Loucy (cell line): ENCODE measurements around the gene CTSA.

Experiments used
- H2AFZ ChIP-seq: fragments of 200-600 bp; sonication (generic); 2 replicates; pipeline ENCODE4 v1.6.0; 2016; ENCODE audit warnings: antibody characterized with exemption, mild to moderate bottlenecking, low read length, moderate library complexity
- H3F3A ChIP-seq: fragments of 200-600 bp; 2 replicates; pipeline ENCODE4 v1.6.0; 2016; ENCODE audit warnings: antibody characterized with exemption, low read depth, mild to moderate bottlenecking
- H3K27me3 ChIP-seq: fragments of 200-600 bp; sonication (generic); 2 replicates; pipeline ENCODE4 v1.6.1; 2014; ENCODE audit warnings: low read length, mild to moderate bottlenecking; ENCODE audit not compliant: insufficient read depth, poor library complexity, severe bottlenecking
- H3K36me3 ChIP-seq: fragments of 200-600 bp; sonication (generic); 2 replicates; pipeline ENCODE4 v1.6.1; 2016; ENCODE audit warnings: low read length; ENCODE audit not compliant: insufficient read depth
- H3K4me1 ChIP-seq: fragments of 200-600 bp; sonication (generic); 2 replicates; pipeline ENCODE4 v1.5.1; 2014; ENCODE audit warnings: low read length, mild to moderate bottlenecking; ENCODE audit not compliant: insufficient read depth, poor library complexity, severe bottlenecking
- H3K4me2 ChIP-seq: fragments of 200-600 bp; sonication (generic); 2 replicates; pipeline ENCODE4 v1.6.0; 2014; ENCODE audit warnings: antibody characterized with exemption, low read length, low read depth, mild to moderate bottlenecking; ENCODE audit not compliant: poor library complexity, severe bottlenecking
- H3K4me3 ChIP-seq: fragments of 200-600 bp; sonication (generic); 2 replicates; pipeline ENCODE4 v1.5.1; 2014; ENCODE audit warnings: low read length, mild to moderate bottlenecking, mixed read lengths; ENCODE audit not compliant: poor library complexity, severe bottlenecking
- H3K79me2 ChIP-seq: fragments of 200-600 bp; sonication (generic); 2 replicates; pipeline ENCODE4 v1.6.1; 2014; ENCODE audit warnings: low read length; ENCODE audit not compliant: insufficient read depth
- H3K9ac ChIP-seq: fragments of 200-600 bp; sonication (generic); 2 replicates; pipeline ENCODE4 v1.6.0; 2014; ENCODE audit warnings: mild to moderate bottlenecking, low read depth, low read length, moderate library complexity; ENCODE audit not compliant: poor library complexity, severe bottlenecking
- H3K9me2 ChIP-seq: fragments of 200-600 bp; sonication (generic); replicated peaks from 2 replicates; pipeline ENCODE4 v1.6.1; 2016; ENCODE audit warnings: low read depth, low read length, mixed read lengths
- H3K9me3 ChIP-seq: fragments of 200-600 bp; sonication (generic); 2 replicates; pipeline ENCODE4 v1.6.1; 2014; ENCODE audit warnings: mild to moderate bottlenecking, antibody characterized with exemption, low read length, low read depth; ENCODE audit not compliant: insufficient read depth
- H4K20me1 ChIP-seq: fragments of 200-600 bp; sonication (generic); 2 replicates; pipeline ENCODE4 v1.6.0; 2014; ENCODE audit warnings: antibody characterized with exemption, low read length, mild to moderate bottlenecking; ENCODE audit not compliant: insufficient read depth, poor library complexity, severe bottlenecking
- EZH2phosphoT487 ChIP-seq: fragments of 200-600 bp; IDR thresholded peaks from 2 replicates; pipeline ENCODE4 v1.6.1; 2018; ENCODE audit warnings: antibody characterized with exemption, mild to moderate bottlenecking, moderate library complexity, borderline replicate concordance
- TF ChIP-seq, protein P1 (sequence below): fragments of 200-600 bp; sonication (generic); conservative IDR thresholded peaks from 2 replicates; pipeline ENCODE4 v1.5.1; 2014; ENCODE audit warnings: mild to moderate bottlenecking, antibody characterized with exemption, low read length

Gene CTSA

DNA sequence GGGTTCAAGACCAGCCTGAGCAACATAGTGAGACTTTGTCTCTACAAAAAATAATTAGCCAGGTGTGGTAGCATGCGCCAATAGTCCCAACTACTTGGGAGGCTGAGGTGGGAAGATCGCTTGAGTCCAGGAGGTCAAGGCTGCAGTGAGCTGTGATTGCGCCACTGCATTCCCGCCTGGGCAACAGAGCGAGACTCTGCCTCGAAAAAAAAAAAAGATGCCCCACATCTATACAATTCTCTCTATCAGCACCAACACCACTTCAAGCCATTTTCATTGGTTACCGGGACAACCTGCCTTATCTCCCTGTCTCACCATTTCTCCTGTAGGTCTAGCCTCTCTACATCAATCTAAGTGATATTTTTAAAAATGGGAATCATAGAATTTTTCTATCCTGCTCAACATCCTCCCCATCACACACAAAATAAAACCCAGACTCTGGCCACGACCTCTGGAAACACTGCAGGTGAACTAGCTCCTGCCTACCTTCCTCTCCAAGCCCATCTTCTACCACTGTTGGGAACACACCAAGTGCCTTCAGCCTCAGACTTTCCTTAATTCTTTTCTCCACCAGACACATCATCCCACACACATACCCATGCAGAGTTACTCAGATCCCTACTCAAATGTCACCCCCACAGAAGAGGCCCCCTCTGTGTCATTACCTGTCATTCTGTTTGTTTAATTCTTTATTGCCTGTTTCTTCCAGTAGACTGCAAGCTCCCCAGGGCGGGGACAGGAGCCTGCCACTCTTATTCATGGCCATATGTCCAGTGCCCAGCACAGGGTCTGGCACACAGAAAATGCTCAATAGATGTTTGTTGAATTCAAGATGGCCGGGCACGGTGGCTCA lies 30.4 kb downstream of the CTSA start:
- Histone ChIP-seq H3K79me2 (no peaks in the 10 kb centered on the region), H3K4me3 (no peak overlapping the region), H3F3A (no peaks in the 10 kb centered on the region), H3K9me3 (no peaks in the 10 kb centered on the region), H2AFZ (no peak overlapping the region), H3K4me2 (no peak overlapping the region), H4K20me1 (no peaks in the 10 kb centered on the region), H3K9me2 (no peaks in the 10 kb centered on the region), H3K36me3 (no peaks in the 10 kb centered on the region), H3K27me3 (no peaks in the 10 kb centered on the region), H3K4me1 (no peaks in the 10 kb centered on the region), H3K9ac (no peak overlapping the region)
- TF ChIP-seq EZH2phosphoT487 = no peak
- TF ChIP-seq, protein P1, sequence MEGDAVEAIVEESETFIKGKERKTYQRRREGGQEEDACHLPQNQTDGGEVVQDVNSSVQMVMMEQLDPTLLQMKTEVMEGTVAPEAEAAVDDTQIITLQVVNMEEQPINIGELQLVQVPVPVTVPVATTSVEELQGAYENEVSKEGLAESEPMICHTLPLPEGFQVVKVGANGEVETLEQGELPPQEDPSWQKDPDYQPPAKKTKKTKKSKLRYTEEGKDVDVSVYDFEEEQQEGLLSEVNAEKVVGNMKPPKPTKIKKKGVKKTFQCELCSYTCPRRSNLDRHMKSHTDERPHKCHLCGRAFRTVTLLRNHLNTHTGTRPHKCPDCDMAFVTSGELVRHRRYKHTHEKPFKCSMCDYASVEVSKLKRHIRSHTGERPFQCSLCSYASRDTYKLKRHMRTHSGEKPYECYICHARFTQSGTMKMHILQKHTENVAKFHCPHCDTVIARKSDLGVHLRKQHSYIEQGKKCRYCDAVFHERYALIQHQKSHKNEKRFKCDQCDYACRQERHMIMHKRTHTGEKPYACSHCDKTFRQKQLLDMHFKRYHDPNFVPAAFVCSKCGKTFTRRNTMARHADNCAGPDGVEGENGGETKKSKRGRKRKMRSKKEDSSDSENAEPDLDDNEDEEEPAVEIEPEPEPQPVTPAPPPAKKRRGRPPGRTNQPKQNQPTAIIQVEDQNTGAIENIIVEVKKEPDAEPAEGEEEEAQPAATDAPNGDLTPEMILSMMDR = no peak

DNA sequence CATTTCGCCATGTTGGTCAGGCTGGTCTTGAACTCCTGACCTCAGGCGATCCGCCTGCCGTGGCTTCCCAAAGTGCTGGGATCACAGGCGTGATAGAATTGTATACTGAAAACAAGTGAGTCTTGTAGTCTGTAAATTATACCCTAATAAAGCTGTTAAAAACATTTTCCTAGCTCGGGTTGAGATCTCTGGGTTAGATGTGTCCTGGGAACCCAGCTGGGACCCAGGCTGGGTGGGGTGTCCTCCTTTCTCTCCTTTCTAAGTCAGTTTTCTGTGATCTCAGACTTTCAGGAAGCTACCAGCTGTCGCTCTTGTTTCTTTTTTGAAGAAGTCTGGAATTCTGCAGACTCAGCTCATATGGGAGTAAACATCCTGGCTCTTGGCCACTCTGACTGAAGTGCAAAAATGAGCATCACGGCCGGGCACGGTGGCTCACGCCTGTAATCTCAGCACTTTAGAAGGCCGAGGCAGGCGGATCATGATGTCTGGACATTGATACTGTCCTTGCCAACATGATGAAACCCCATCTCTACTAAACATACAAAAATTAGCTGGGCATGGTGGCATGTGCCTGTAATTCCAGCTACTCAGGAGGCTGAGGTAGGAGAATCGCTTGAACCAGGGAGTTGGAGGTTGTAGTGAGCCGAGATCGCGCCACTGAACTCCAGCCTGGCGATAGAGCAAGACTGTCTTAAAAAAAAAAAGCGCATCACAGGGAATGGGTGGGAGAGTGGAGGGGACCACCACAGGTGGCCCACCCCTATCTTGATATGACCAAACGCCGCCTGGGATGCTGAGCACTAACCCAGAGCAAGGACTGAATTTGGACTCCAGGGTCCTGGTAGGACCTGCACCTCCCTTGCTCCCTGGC lies 33.5 kb downstream of the CTSA start:
- Histone ChIP-seq H3K27me3 (no peaks in the 10 kb centered on the region), H4K20me1 (no peaks in the 10 kb centered on the region), H3K4me2 (no peak overlapping the region), H3K36me3 (no peaks in the 10 kb centered on the region), H3K79me2 (no peaks in the 10 kb centered on the region), H3F3A (no peaks in the 10 kb centered on the region), H3K9me2 (no peaks in the 10 kb centered on the region), H3K4me3 (no peak overlapping the region), H3K9me3 (no peaks in the 10 kb centered on the region), H3K4me1 (no peaks in the 10 kb centered on the region), H2AFZ (no peak overlapping the region), H3K9ac (no peak overlapping the region)
- no peak for TF ChIP-seq EZH2phosphoT487
- TF ChIP-seq, protein P1 = no peak

DNA sequence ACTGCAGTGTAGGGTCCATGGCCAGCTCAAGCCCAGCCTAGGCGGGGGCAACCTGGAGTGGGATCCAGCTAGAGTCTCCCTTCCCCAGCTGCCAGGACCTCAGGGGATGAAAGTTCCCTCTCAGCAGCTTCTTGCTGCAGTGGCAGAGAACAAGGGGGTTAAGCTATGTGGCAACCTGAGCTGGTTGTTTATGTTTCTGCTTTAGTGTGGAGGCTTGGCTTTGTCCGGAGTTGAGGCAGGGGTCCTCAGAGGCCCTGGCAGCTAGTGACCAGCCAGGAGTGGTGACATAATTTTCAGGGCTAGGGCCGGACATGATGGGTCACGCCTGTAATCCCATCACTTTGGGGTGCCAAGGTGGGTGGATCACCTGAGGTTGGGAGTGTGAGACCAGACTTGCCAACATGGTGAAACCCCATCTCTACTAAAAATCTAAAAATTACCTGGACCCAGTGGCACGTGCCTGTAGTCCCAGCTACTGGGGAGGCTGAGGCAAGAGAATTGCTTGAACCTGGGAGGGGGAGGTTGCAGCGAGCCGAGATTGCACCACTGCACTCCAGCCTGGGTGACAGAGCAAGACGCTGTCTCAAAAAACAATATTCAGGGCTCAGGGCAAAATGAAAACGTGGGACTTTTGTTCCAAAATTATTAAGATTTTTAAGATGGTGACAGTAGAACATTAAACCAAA lies 34.8 kb downstream of the CTSA start:
- Histone ChIP-seq H3K27me3 (no peaks in the 10 kb centered on the region), H3K79me2 (no peaks in the 10 kb centered on the region)

More for the DNA sequence above, 34.8 kb downstream of the CTSA start:
- TF ChIP-seq EZH2phosphoT487 = no peak
- TF ChIP-seq, protein P1 = no peak
- Histone ChIP-seq H3K4me2 (no peak overlapping the region), H3K9ac (no peak overlapping the region), H3F3A (no peaks in the 10 kb centered on the region), H3K9me2 (no peaks in the 10 kb centered on the region), H4K20me1 (no peaks in the 10 kb centered on the region), H2AFZ (no peak overlapping the region), H3K4me1 (no peaks in the 10 kb centered on the region), H3K9me3 (no peaks in the 10 kb centered on the region), H3K4me3 (no peak overlapping the region), H3K36me3 (no peaks in the 10 kb centered on the region)
